HFFc6 (cell line): ENCODE results near the gene DYNC1I1. TPM values are rescaled to one million over a fixed set of nuclear protein-coding genes. Genes with fewer than 3 reads are reported as not detected.

ENCODE experiments used
- DNase-seq: peaks from one replicate; pipeline ENCODE4 v3.0.0-alpha.2; 2018
- H3K27ac Mint-ChIP-seq: 2 replicates; pipeline ENCODE4 v1.8.0; 2020; ENCODE audit warnings: mild to moderate bottlenecking, mixed read lengths
- H3K27me3 Mint-ChIP-seq: 2 replicates; pipeline ENCODE4 v1.8.0; 2021; ENCODE audit warnings: mild to moderate bottlenecking, moderate library complexity, mixed read lengths; ENCODE audit not compliant: insufficient read depth
- H3K36me3 Mint-ChIP-seq: 2 replicates; pipeline ENCODE4 v1.8.0; 2021; ENCODE audit warnings: low read depth, mixed read lengths
- H3K4me1 Mint-ChIP-seq: 2 replicates; pipeline ENCODE4 v1.8.0; 2020; ENCODE audit warnings: low read depth, mixed read lengths
- H3K4me3 Mint-ChIP-seq: 2 replicates; pipeline ENCODE4 v1.8.0; 2020; ENCODE audit warnings: mild to moderate bottlenecking, moderate library complexity, mixed read lengths
- H3K9me3 Mint-ChIP-seq: 2 replicates; pipeline ENCODE4 v1.8.0; 2020; ENCODE audit warnings: mild to moderate bottlenecking, mixed read lengths
- CTCF ChIP-seq: fragments of 200-600 bp; sonication (generic); IDR thresholded peaks from 2 replicates; pipeline ENCODE4 v1.5.0; 2021; ENCODE audit warnings: antibody characterized with exemption, mild to moderate bottlenecking
- total RNA-seq, 6 experiments: library from RNA; stranded (reverse); fragmentation: NEBNext Ultra II Directional; extraction: Animal tissue kit (Norgen Biotek cat#: 25700); gene quantifications; 2 replicates in 1 of 6; 3 replicates in 5 of 6; pipeline ENCODE4 v1.2.3, GENCODE V29; 2021

DYNC1I1 gene
- total RNA-seq, 6 experiments from 2014 or later = 0.08 to 0.34 (median 0.14) TPM; not detected in 1

GRCh38 chr7:95980706-95981105, 208.4 kb downstream of the DYNC1I1 start:
- DNase-seq = no peak
- Mint-ChIP-seq H3K27me3 (no peaks in the 10 kb centered on the region), H3K36me3 (no peaks in the 10 kb centered on the region), H3K4me3 (no peak overlapping the region), H3K9me3 (peaks cover 2% of the 10 kb centered on the region), H3K27ac (no peak overlapping the region), H3K4me1 (no peaks in the 10 kb centered on the region)
- TF ChIP-seq CTCF = no peak

- TF ChIP-seq CTCF = no peak
- no peaks in the 10 kb centered on the region for H3K4me1 Mint-ChIP-seq
- no peaks in the 10 kb centered on the region; the same call in 1 of the 2 replicates for H3K27me3 Mint-ChIP-seq
- no peak for DNase-seq
- H3K9me3 Mint-ChIP-seq = peaks cover 19% of the 10 kb centered on the region
- H3K27ac Mint-ChIP-seq = no peak overlapping the region
- H3K36me3 Mint-ChIP-seq = no peaks in the 10 kb centered on the region
- H3K4me3 Mint-ChIP-seq = no peak overlapping the region
These were observed 213.9 kb downstream of the DYNC1I1 start for GRCh38 chr7:95986178-95986764.

GRCh38 chr7:95989301-95989700, 216.9 kb downstream of the DYNC1I1 start:
- TF ChIP-seq CTCF = no peak
- DNase-seq = no peak
- Mint-ChIP-seq H3K4me1 (no peaks in the 10 kb centered on the region), H3K36me3 (no peaks in the 10 kb centered on the region), H3K27me3 (no peaks in the 10 kb centered on the region; the same call in 1 of the 2 replicates), H3K4me3 (no peak overlapping the region), H3K27ac (no peak overlapping the region), H3K9me3 (peaks cover 25% of the 10 kb centered on the region)

GRCh38 chr7:95993380-95993779, 221.0 kb downstream of the DYNC1I1 start:
- H3K4me1 Mint-ChIP-seq = no peaks in the 10 kb centered on the region
- no peak overlapping the region for H3K4me3 Mint-ChIP-seq
- no peaks in the 10 kb centered on the region for H3K27me3 Mint-ChIP-seq
- H3K27ac Mint-ChIP-seq = no peak overlapping the region
- TF ChIP-seq CTCF = no peak
- no peaks in the 10 kb centered on the region for H3K36me3 Mint-ChIP-seq
- H3K9me3 Mint-ChIP-seq = peaks cover 21% of the 10 kb centered on the region
- no peak for DNase-seq

GRCh38 chr7:95996174-95996573, 223.8 kb downstream of the DYNC1I1 start:
- Mint-ChIP-seq H3K9me3 (peaks cover 21% of the 10 kb centered on the region), H3K36me3 (no peaks in the 10 kb centered on the region), H3K27me3 (no peaks in the 10 kb centered on the region; the same call in 1 of the 2 replicates), H3K4me1 (no peaks in the 10 kb centered on the region), H3K27ac (no peak overlapping the region), H3K4me3 (no peak overlapping the region)
- DNase-seq = no peak
- no peak for TF ChIP-seq CTCF
